ENCODE results near the gene ESRRB. TPM values are rescaled to one million over a fixed set of nuclear protein-coding genes. Genes with fewer than 3 reads are reported as not detected.

The ESRRB gene
- total and polyA plus RNA-seq, 2 donors, result 0.04 TPM; not detected in 1

DNA sequence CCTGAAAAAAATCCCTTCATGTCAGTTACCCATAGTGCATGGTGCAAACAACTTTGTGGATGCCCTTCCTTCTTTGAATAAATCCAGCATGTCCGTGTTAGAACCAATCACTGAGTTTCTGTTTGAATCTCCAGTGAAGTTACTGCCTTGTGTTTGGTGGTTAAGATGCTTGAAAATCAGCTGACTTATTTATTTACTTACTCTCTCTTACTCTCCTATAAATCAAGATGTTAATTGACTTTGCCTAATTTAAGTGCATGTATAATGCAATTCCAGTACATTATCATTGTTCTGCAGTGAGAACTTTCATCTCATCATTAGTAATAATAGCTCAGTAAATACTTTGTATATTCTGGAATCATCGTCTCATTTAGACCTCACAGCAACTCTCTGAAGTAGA is 114.2 kb downstream of the ESRRB start:
- H3K4me3 ChIP-seq (ENCODE audit: low read depth, low read length), result no peak overlapping the region
- H3K4me1 ChIP-seq (ENCODE audit: insufficient read depth), result no peaks in the 10 kb centered on the region
- 77% methylated on average over 2 of the region's 2 CpGs for WGBS
- DNase-seq (ENCODE audit: extremely low spot score), result no peak
- no peak overlapping the region for H3K27ac ChIP-seq (ENCODE audit: low read depth)
- H3K36me3 ChIP-seq (ENCODE audit: insufficient read depth), result no peaks in the 10 kb centered on the region

DNA sequence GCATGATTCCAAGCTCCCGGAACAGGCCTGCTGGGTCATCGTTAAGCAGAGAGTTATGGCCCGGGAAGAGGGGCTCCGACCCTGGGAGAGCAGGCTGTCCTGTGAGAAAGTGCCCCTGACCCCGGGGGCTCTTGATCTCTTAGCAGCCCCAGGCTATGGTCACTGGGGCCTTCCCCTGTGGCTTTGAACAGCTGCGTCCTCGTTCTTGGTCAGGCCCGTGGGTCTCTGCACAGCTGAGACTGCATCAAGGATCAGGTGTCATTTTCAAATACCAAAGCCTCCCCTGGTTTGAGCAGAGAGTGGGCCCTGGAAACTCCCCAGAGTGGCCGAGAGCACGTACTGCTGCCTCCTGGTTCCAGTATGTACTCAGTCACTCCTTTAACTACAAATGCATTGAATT is 114.8 kb downstream of the ESRRB start:
- no peaks in the 10 kb centered on the region for H3K4me1 ChIP-seq (ENCODE audit: insufficient read depth)
- H3K4me3 ChIP-seq (ENCODE audit: low read depth, low read length), result no peak overlapping the region
- no peak for DNase-seq (ENCODE audit: extremely low spot score)
- WGBS, result 54% methylated on average over 10 of the region's 10 CpGs
- H3K27ac ChIP-seq (ENCODE audit: low read depth), result no peak overlapping the region
- no peaks in the 10 kb centered on the region for H3K36me3 ChIP-seq (ENCODE audit: insufficient read depth)

GRCh38 chr14:76491172-76491930 is 115.4 kb downstream of the ESRRB start:
- Histone ChIP-seq H3K4me1 (ENCODE audit: insufficient read depth) (no peaks in the 10 kb centered on the region), H3K4me3 (ENCODE audit: low read depth, low read length) (no peak overlapping the region), H3K27ac (ENCODE audit: low read depth) (no peak overlapping the region), H3K36me3 (ENCODE audit: insufficient read depth) (no peaks in the 10 kb centered on the region)
- DNase-seq (ENCODE audit: extremely low spot score), result no peak
- 89% methylated on average over 22 of the region's 22 CpGs for WGBS

GRCh38 chr14:76495983-76496382 is 120.0 kb downstream of the ESRRB start:
- H3K4me1 ChIP-seq (ENCODE audit: insufficient read depth), result no peaks in the 10 kb centered on the region
- 72% methylated on average over 2 of the region's 2 CpGs for WGBS
- no peak for DNase-seq (ENCODE audit: extremely low spot score)
- no peak overlapping the region for H3K4me3 ChIP-seq (ENCODE audit: low read depth, low read length)
- no peak overlapping the region for H3K27ac ChIP-seq (ENCODE audit: low read depth)
- H3K36me3 ChIP-seq (ENCODE audit: insufficient read depth), result no peaks in the 10 kb centered on the region

DNA sequence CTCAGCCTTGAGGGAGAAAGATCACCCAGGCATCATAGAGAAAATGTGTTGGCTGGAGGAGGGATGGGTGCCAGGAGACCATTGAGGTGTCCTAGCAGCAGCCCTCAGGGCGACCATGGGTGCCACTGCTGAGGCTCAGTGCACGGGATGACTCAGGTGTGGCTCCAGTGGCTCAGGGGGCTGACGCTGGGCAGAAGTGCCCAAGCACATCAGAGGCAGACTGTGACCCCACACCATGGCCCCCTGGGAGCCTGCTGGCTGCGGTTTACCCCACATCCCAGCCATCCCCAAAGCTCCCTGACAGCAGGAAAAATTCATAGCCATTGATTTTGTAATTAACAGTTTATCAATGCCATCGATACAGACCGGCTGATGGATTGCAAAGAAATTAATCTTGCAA is 120.7 kb downstream of the ESRRB start:
- no peaks in the 10 kb centered on the region for H3K36me3 ChIP-seq (ENCODE audit: insufficient read depth)
- no peak overlapping the region for H3K4me3 ChIP-seq (ENCODE audit: low read depth, low read length)
- WGBS, result 71% methylated on average over 6 of the region's 6 CpGs
- H3K4me1 ChIP-seq (ENCODE audit: insufficient read depth), result no peaks in the 10 kb centered on the region
- H3K27ac ChIP-seq (ENCODE audit: low read depth), result no peak overlapping the region
- DNase-seq (ENCODE audit: extremely low spot score), result no peak

GRCh38 chr14:76497550-76498462 is 121.9 kb downstream of the ESRRB start:
- Histone ChIP-seq H3K27ac (ENCODE audit: low read depth) (no peak overlapping the region), H3K4me1 (ENCODE audit: insufficient read depth) (no peaks in the 10 kb centered on the region), H3K4me3 (ENCODE audit: low read depth, low read length) (no peak overlapping the region), H3K36me3 (ENCODE audit: insufficient read depth) (no peaks in the 10 kb centered on the region)
- 77% methylated on average over 19 of the region's 19 CpGs for WGBS
- DNase-seq (ENCODE audit: extremely low spot score), result no peak

DNA sequence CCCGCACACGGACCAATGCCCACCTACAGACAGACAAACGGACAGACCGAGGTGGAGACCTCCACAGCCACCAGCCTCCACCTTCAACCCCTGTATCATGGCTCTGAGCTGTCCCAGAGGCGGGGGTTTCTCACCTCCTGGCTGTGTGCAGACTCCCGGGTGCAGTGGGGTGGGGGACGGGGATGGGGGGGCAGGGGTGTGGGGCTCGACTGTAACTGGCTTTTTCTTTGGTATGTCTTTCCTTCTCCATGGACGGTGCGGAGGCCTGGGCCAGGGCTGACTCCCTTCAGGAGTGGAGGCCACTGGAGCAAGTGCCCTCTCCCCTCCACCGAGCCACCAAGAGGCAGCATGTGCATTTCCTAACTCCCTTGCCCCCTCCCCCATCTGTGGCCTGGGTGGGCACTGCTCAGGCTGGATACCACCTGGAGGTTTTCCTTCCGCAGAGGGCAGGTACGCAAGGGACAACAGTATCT is 122.6 kb downstream of the ESRRB start:
- no peak overlapping the region for H3K27ac ChIP-seq (ENCODE audit: low read depth)
- DNase-seq (ENCODE audit: extremely low spot score), result no peak
- H3K36me3 ChIP-seq (ENCODE audit: insufficient read depth), result no peaks in the 10 kb centered on the region
- 86% methylated on average over 13 of the region's 13 CpGs for WGBS
- H3K4me1 ChIP-seq (ENCODE audit: insufficient read depth), result no peaks in the 10 kb centered on the region
- no peak overlapping the region for H3K4me3 ChIP-seq (ENCODE audit: low read depth, low read length)

DNA sequence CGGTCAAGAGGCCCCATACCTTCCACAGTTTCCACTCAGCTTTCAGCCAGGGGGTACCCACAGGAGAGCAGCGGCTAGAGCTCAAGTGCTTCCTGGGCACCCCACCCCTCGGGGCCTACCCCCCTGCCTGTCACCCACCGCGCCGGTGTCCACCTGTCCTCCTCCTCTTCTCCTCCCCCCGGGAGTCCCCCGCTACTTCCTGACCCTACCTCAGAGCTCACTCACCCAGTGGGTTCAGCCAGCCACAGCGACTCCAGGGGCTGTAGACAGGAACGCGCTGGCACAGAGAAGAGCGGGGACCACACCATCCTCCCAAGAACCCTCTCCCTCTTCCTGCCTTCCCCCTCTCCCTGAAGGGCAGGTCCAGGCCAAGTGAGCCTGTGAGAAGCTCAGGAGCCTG is 123.0 kb downstream of the ESRRB start:
- no peaks in the 10 kb centered on the region for H3K36me3 ChIP-seq (ENCODE audit: insufficient read depth)
- no peaks in the 10 kb centered on the region for H3K4me1 ChIP-seq (ENCODE audit: insufficient read depth)
- no peak overlapping the region for H3K4me3 ChIP-seq (ENCODE audit: low read depth, low read length)
- no peak overlapping the region for H3K27ac ChIP-seq (ENCODE audit: low read depth)
- 88% methylated on average over 12 of the region's 12 CpGs for WGBS
- no peak for DNase-seq (ENCODE audit: extremely low spot score)

GRCh38 chr14:76499399-76499798 is 123.5 kb downstream of the ESRRB start:
- no peak overlapping the region for H3K4me3 ChIP-seq (ENCODE audit: low read depth, low read length)
- no peaks in the 10 kb centered on the region for H3K4me1 ChIP-seq (ENCODE audit: insufficient read depth)
- DNase-seq (ENCODE audit: extremely low spot score), result no peak
- 80% methylated on average over 8 of the region's 8 CpGs for WGBS
- no peaks in the 10 kb centered on the region for H3K36me3 ChIP-seq (ENCODE audit: insufficient read depth)
- no peak overlapping the region for H3K27ac ChIP-seq (ENCODE audit: low read depth)

DNA sequence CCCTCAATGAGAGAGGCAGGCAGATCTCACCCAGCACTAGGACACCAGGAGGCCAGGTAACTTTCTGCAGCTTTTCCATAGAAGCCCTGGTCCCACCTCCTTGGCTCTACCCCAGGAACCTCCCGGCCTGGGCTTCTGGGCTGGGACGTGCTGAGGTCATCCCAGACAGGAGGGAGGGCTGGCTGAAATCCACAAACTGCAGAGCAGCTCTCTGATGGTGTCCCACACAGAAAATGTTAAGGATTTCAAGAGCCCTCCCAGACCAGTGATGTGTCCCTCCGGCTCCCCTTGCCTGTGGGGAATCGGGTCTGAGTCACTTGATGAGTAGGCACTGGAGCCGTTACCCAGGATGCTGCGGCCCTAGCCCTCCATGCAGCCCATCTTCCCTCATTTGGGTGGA is 124.1 kb downstream of the ESRRB start:
- no peak for DNase-seq (ENCODE audit: extremely low spot score)
- Histone ChIP-seq H3K4me1 (ENCODE audit: insufficient read depth) (no peaks in the 10 kb centered on the region), H3K36me3 (ENCODE audit: insufficient read depth) (no peaks in the 10 kb centered on the region), H3K4me3 (ENCODE audit: low read depth, low read length) (no peak overlapping the region), H3K27ac (ENCODE audit: low read depth) (no peak overlapping the region)
- WGBS, result 47% methylated on average over 6 of the region's 6 CpGs

DNA sequence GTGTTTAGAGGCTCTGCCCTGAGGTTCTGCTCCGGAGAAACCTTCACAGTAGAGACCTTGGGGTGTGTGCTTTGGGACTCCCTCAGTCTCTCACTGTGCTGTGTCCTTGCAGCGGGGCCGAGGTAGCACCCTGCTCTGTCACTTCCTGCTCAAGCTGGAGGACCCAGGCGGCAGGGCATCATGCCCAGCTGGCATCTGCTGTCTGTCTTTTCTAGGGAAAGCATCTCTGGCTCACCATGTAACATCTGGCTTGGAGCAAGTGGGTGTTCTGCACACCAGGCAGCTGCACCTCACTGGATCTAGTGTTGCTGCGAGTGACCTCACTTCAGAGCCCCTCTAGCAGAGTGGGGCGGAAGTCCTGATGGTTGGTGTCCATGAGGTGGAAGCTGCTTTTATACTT is 124.5 kb downstream of the ESRRB start:
- no peak for DNase-seq (ENCODE audit: extremely low spot score)
- Histone ChIP-seq H3K4me1 (ENCODE audit: insufficient read depth) (no peaks in the 10 kb centered on the region), H3K4me3 (ENCODE audit: low read depth, low read length) (no peak overlapping the region), H3K27ac (ENCODE audit: low read depth) (no peak overlapping the region), H3K36me3 (ENCODE audit: insufficient read depth) (no peaks in the 10 kb centered on the region)
- 81% methylated on average over 6 of the region's 6 CpGs for WGBS

GRCh38 chr14:76501156-76501720 is 125.3 kb downstream of the ESRRB start:
- H3K27ac ChIP-seq (ENCODE audit: low read depth), result no peak overlapping the region
- H3K4me1 ChIP-seq (ENCODE audit: insufficient read depth), result no peaks in the 10 kb centered on the region
- H3K4me3 ChIP-seq (ENCODE audit: low read depth, low read length), result no peak overlapping the region
- DNase-seq (ENCODE audit: extremely low spot score), result no peak
- H3K36me3 ChIP-seq (ENCODE audit: insufficient read depth), result no peaks in the 10 kb centered on the region
- WGBS, result 85% methylated on average over 7 of the region's 7 CpGs

DNA sequence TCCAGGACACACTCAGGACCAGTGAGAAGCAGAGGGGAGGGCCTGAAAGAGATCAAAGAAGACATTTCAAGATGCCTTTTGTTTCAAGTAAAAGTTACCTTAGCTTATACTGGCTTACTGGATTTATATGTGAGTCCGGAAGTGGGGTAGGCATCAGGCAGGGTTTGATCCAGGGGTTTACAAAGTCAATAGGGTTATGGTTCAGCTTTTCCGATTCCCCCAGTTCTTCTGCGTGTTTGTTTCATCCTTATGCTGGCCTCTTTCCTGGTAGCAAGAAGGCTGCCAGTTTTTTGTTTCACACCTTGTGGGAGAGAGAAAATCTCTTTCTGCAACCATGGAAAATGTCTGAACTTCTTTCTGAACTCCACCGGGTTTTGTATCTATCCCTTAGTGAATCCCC is 126.3 kb downstream of the ESRRB start:
- Histone ChIP-seq H3K36me3 (ENCODE audit: insufficient read depth) (no peaks in the 10 kb centered on the region), H3K27ac (ENCODE audit: low read depth) (no peak overlapping the region), H3K4me1 (ENCODE audit: insufficient read depth) (no peaks in the 10 kb centered on the region), H3K4me3 (ENCODE audit: low read depth, low read length) (no peak overlapping the region)
- WGBS, result 92% methylated on average over 4 of the region's 4 CpGs
- no peak for DNase-seq (ENCODE audit: extremely low spot score)

DNA sequence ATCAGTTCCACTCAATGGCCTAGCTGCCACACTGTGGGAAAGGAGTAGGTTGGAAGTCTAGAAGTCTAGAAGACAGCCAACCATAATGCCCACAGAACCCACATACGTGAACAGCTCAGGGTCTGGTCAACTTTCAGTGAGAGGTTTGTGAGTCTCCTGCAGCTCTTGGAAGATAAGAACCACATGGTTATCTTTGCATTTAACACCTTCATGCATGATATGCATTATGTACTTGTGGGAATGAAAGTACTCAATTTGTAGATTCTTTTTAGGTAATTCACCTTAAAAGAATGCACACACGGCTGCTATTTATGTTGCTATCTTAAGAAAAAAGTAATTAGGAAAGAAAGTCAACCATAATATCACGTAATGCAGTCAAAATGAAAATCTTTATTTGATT is 126.7 kb downstream of the ESRRB start:
- H3K4me1 ChIP-seq (ENCODE audit: insufficient read depth), result no peaks in the 10 kb centered on the region
- no peak for DNase-seq (ENCODE audit: extremely low spot score)
- H3K4me3 ChIP-seq (ENCODE audit: low read depth, low read length), result no peak overlapping the region
- H3K36me3 ChIP-seq (ENCODE audit: insufficient read depth), result no peaks in the 10 kb centered on the region
- 86% methylated on average over 3 of the region's 3 CpGs for WGBS
- H3K27ac ChIP-seq (ENCODE audit: low read depth), result no peak overlapping the region

Measured in urinary bladder (tissue), 4 donors.